Measurements from ENCODE around the gene NFATC1.

The NFATC1 gene

DNA sequence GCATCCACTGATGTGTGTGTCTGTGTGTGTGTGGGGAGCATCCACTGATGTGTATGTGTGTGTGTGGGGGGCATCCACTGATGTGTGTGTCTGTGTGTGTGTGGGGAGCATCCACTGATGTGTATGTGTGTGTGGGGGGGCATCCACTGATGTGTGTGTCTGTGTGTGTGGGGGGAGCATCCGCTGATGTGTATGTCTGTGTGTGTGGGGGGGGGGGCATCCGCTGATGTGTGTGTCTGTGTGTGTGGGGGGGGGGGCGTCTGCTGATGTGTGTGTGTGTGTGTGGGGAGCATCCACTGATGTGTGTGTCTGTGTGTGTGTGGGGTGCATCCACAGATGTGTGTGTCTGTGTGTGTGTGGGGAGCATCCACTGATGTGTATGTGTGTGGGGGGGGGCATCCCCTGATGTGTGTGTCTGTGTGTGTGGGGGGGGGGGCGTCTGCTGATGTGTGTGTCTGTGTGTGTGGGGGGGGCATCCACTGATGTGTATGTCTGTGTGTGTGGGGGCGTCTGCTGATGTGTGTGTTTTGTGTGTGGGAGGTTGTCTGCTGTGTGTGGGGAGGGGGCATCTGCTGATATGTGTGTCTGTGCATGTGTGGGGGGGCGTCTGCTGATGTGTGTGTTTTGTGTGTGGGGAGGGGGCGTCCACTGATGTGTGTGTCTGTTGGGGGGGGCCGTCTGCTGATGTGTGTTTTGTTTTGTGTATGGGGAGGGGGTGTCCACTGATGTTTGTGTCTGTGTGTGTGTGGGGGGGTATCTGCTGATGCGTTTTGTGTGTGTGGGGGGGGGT is 125.9 kb downstream of the NFATC1 start:
- TF ChIP-seq, protein P1, sequence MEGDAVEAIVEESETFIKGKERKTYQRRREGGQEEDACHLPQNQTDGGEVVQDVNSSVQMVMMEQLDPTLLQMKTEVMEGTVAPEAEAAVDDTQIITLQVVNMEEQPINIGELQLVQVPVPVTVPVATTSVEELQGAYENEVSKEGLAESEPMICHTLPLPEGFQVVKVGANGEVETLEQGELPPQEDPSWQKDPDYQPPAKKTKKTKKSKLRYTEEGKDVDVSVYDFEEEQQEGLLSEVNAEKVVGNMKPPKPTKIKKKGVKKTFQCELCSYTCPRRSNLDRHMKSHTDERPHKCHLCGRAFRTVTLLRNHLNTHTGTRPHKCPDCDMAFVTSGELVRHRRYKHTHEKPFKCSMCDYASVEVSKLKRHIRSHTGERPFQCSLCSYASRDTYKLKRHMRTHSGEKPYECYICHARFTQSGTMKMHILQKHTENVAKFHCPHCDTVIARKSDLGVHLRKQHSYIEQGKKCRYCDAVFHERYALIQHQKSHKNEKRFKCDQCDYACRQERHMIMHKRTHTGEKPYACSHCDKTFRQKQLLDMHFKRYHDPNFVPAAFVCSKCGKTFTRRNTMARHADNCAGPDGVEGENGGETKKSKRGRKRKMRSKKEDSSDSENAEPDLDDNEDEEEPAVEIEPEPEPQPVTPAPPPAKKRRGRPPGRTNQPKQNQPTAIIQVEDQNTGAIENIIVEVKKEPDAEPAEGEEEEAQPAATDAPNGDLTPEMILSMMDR (IDR thresholded peaks at IDR 0.05; ENCODE audit: low read depth, low read length, missing control alignments): no peak
- no peak for DNase-seq (ENCODE audit: extremely low read depth, low read depth)
- no peak overlapping the region for H3K4me3 ChIP-seq (replicated peaks; ENCODE audit: low read depth, low read length)

DNA sequence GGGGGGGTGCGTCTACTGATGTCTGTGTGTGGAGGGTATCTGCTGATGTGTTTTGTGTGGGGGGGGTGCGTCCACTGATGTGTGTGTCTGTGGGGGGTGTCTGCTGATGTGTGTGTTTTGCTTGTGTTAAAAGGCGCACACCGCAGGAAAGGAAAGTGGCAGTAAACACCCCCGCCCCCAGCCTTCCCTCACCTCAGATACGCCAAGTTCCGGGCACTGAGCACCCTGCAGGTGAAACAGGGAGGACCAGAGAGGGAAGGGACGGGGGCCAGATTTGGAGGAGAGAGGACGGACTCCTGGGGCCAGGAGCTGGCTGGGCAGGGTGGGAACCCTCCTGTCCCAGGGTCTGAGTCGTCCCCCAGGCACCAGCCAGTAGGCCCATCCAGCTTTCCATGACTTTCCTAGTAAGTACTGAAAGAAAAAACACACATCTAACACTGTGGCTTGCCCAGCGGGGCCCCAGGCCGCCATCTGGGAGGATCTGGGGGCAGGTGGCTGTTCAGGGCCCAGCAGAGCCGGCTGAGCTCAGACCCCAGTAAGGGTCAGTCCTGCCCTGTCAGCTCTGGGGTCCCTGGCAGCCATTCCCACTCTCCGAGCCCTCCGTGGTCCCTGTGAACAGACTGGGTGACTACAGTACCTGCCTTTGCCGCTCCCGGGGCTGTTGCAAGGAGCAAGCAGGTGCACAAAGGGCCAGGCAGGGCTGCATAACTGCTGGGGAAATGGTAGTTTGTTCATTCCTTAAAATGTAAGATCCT is 126.9 kb downstream of the NFATC1 start:
- no peak for DNase-seq (ENCODE audit: extremely low read depth, low read depth)

DNA sequence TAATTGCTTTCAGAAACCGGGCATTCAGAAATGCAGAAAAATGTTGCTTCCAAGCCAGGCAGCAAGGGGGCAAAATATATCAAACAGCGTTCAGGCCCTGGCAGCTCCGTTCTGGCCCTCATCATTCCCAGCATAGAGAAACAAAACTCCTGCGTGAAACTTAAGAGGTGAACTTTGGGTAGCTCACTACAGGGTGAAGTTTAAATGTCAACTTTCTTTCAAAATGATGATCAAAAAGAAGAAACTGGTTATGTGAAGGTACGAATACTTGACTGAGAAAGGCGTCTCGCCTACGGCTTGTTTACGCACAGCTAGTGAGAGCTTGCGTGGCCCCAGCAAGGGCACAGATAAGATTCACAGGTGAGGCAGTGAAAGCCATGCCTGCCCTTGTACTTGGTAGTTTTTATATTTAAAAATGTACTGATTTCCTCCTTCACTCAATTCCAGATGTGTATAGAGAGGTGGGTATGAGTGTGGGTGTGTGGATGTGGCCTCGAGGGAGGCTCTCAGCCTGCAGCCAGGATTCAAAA is 127.5 kb downstream of the NFATC1 start:
- no peak overlapping the region for H3K4me3 ChIP-seq (replicated peaks; ENCODE audit: low read depth, low read length)
- TF ChIP-seq, protein P1 (IDR thresholded peaks at IDR 0.05; ENCODE audit: low read depth, low read length, missing control alignments): no peak
- DNase-seq (ENCODE audit: extremely low read depth, low read depth): no peak

More for the DNA sequence above, 126.9 kb downstream of the NFATC1 start:
- no peak overlapping the region for H3K4me3 ChIP-seq (replicated peaks; ENCODE audit: low read depth, low read length)
- TF ChIP-seq, protein P1 (IDR thresholded peaks at IDR 0.05; ENCODE audit: low read depth, low read length, missing control alignments): no peak

DNA sequence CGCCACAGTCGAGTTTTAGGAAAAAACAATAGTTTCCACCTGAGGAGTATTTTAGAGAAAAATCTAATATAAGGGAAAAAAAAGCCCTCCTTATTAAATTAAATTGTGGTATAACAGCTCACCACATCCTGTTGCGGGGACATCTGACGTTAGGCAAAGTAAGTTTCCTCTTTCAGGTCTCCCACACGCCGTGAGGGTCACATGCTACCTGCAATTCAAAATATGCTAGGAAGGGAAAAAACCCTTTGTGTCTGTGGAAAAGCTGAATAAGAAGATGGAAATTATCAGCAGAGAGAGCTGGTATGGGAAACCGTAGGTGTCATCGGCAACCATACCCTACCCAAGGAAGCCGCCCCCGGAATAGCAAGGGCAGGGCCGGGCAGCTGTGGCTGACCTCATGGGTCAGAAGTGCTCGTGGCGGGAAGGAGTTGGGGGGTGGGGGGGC is 128.0 kb downstream of the NFATC1 start:
- TF ChIP-seq, protein P1 (IDR thresholded peaks at IDR 0.05; ENCODE audit: low read depth, low read length, missing control alignments): no peak
- H3K4me3 ChIP-seq (replicated peaks; ENCODE audit: low read depth, low read length): no peak overlapping the region
- no peak for DNase-seq (ENCODE audit: extremely low read depth, low read depth)

DNA sequence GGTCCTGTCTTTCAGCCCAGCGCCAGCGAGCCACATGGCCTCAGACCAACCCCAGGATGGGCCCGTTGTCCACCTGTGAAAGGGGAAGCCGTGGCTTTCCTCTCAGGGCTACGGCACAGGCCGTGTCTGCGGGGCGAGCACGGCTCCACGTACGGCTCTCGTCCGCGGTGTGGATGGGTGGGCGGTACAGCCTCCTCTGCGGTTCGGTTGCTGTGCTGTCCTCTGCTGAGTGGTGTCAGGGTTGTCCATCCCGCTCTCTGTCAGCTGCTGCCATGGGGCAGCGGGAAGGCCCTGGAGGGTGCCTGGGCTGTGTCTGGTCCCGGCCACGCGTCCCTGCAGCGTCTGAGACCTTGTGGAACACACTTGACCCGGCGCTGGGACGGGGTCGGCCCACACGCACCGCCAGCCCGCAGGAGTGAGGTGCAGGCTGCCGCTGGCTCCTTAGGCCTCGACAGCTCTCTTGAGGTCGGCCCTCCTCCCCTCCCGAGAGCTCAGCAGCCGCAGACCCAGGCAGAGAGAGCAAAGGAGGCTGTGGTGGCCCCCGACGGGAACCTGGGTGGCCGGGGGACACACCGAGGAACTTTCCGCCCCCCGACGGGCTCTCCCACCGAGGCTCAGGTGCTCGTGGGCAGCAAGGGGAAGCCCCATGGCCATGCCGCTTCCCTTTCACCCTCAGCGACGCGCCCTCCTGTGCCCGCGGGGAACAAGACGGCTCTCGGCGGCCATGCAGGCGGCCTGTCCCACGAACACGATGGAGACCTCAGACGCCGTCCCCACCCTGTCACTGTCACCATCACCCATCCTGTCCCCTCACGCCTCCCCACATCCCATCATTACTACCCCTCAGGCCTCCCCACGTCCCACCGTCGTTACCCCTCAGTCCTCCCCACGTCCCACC is 128.7 kb downstream of the NFATC1 start:
- H3K4me3 ChIP-seq (replicated peaks; ENCODE audit: low read depth, low read length): no peak overlapping the region
- TF ChIP-seq, protein P1 (IDR thresholded peaks at IDR 0.05; ENCODE audit: low read depth, low read length, missing control alignments): no peak
- no peak for DNase-seq (ENCODE audit: extremely low read depth, low read depth)

All from HFF-Myc (cell line).